Ascending aorta (tissue), 2 donors: ENCODE results near the gene ZNF205. TPM values are rescaled to one million over a fixed set of nuclear protein-coding genes. Genes with fewer than 3 reads are reported as not detected.

Experiments
- DNase-seq, 2 donors: peaks; one replicate each; pipeline ENCODE4 v3.0.0-alpha.2; 2019; ENCODE audit warnings: low spot score in 2 of 2
- H3K27ac ChIP-seq, 2 donors: fragments of 200-600 bp; sonication (generic); one replicate each; pipeline ENCODE4 v1.5.1; 2016 to 2017; ENCODE audit warnings: mild to moderate bottlenecking in 1 of 2
- H3K27me3 ChIP-seq: fragments of 200-600 bp; sonication (generic); one replicate; pipeline ENCODE4 v1.5.1; 2017
- H3K36me3 ChIP-seq, 2 donors: fragments of 200-600 bp; sonication (generic); one replicate each; pipeline ENCODE4 v1.5.1; 2016
- H3K4me1 ChIP-seq, 2 donors: fragments of 200-600 bp; sonication (generic); one replicate each; pipeline ENCODE4 v1.5.1; 2016 to 2017; ENCODE audit warnings: mild to moderate bottlenecking in 1 of 2
- H3K4me3 ChIP-seq, 2 donors: fragments of 200-600 bp; sonication (generic); one replicate each; pipeline ENCODE4 v1.5.1; 2016 to 2017; ENCODE audit warnings: mild to moderate bottlenecking in 1 of 2
- H3K9me3 ChIP-seq, 2 donors: fragments of 200-600 bp; sonication (generic); one replicate each; pipeline ENCODE4 v1.5.1; 2016
- intact Hi-C: fragments of 100-400 bp; cut with DNase I; formaldehyde crosslinking; loops from one replicate; pipeline ENCODE4 v1.15.1; 2023
- total RNA-seq: library from RNA; depleted of rRNA; stranded (reverse); fragments of >200 nt; gene quantifications from one replicate; pipeline ENCODE4 v1.1.0, GENCODE V29; 2016
- TF ChIP-seq, protein P1 (sequence below), 3 experiments: fragments of 200-600 bp in 2 of 3; fragments of 450-650 bp in 1 of 3; sonication (generic) in 2 of 3; IDR thresholded peaks; one replicate each; pipeline ENCODE4 v1.5.1; 2016 to 2019; ENCODE audit warnings: antibody characterized with exemption in 3 of 3, mild to moderate bottlenecking in 1 of 3, moderate library complexity in 1 of 3

Gene ZNF205
- total RNA-seq, 1 donor from 2014 or later = 49.8 TPM

DNA sequence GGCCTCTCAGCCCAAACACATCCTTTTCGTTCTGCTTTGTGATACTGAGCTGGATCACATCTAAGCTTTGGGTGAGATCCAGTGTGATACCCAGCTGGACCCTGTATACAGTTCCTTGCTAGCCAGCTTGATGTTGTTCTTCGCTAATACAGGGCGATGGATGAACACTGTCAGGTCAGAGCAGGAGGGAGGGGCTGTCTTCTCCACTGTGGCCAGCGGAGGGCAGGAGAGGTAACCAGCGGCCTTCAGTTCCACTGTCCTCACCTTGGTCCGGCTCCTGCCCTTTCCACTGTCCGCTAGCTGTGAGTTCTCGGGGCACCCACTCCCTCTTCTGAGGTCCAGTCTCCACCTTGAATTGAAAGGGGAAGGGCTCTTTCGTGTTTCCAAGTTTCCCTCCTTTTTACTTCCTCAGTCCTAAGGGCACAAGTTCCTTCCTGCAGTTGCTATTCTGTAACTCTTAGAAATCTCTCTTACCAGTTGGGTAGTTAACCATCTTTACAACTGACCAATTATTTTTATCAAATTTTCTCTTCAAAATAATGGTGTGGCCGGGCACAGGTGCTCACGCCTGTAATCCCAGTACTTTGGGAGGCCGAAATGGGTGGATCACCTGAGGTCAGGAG, 19.5 kb downstream of the ZNF205 start:
- Histone ChIP-seq H3K36me3 (peaks cover 0 to 8% of the 10 kb centered on the region in 2 donors), H3K9me3 (no peaks in the 10 kb centered on the region), H3K4me1 (peaks cover 12 to 35% of the 10 kb centered on the region in 2 donors), H3K27me3 (no peaks in the 10 kb centered on the region), H3K27ac (no peak overlapping the region), H3K4me3 (no peak overlapping the region)
- intact Hi-C loops = no loop called here
- TF ChIP-seq, protein P1, sequence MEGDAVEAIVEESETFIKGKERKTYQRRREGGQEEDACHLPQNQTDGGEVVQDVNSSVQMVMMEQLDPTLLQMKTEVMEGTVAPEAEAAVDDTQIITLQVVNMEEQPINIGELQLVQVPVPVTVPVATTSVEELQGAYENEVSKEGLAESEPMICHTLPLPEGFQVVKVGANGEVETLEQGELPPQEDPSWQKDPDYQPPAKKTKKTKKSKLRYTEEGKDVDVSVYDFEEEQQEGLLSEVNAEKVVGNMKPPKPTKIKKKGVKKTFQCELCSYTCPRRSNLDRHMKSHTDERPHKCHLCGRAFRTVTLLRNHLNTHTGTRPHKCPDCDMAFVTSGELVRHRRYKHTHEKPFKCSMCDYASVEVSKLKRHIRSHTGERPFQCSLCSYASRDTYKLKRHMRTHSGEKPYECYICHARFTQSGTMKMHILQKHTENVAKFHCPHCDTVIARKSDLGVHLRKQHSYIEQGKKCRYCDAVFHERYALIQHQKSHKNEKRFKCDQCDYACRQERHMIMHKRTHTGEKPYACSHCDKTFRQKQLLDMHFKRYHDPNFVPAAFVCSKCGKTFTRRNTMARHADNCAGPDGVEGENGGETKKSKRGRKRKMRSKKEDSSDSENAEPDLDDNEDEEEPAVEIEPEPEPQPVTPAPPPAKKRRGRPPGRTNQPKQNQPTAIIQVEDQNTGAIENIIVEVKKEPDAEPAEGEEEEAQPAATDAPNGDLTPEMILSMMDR (IDR thresholded peaks at IDR 0.05) = peak in 2 of 3 experiments; percentile 20 to 27
- no peak for DNase-seq

DNA sequence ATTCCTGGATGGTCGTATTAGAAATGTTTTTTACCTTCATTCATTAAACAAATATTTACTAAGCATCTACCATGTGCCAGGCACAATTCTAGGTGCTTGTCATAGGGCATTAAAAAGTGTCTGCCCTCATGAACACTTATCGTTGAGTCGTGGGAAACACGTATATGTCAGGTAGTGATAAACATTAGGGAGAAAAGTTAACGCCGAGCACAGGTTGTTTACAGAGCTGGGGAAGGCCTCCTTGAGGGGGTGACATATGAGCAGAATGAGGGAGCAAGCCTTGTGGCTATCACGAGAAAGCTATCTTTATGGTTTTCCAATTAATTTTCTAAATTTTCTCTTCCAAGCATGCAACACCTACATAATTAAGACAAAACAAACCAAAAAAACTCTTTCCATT, 21.5 kb downstream of the ZNF205 start:
- peak overlapping the region; percentile 82 to 95 for H3K27ac ChIP-seq
- H3K9me3 ChIP-seq = no peaks in the 10 kb centered on the region
- no peaks in the 10 kb centered on the region for H3K27me3 ChIP-seq
- peaks cover 5 to 10% of the 10 kb centered on the region in 2 donors for H3K36me3 ChIP-seq
- H3K4me3 ChIP-seq = peak overlapping the region; percentile 68 to 81
- H3K4me1 ChIP-seq = peaks cover 8 to 28% of the 10 kb centered on the region in 2 donors
- TF ChIP-seq, protein P1 (IDR thresholded peaks at IDR 0.05) = no peak
- intact Hi-C loops = loop anchor here (1.0 to 2.0 kb wide), 4 partner anchors 10 to 75 kb away; no protein-coding TSS in a partner anchor
- DNase-seq = no peak

DNA sequence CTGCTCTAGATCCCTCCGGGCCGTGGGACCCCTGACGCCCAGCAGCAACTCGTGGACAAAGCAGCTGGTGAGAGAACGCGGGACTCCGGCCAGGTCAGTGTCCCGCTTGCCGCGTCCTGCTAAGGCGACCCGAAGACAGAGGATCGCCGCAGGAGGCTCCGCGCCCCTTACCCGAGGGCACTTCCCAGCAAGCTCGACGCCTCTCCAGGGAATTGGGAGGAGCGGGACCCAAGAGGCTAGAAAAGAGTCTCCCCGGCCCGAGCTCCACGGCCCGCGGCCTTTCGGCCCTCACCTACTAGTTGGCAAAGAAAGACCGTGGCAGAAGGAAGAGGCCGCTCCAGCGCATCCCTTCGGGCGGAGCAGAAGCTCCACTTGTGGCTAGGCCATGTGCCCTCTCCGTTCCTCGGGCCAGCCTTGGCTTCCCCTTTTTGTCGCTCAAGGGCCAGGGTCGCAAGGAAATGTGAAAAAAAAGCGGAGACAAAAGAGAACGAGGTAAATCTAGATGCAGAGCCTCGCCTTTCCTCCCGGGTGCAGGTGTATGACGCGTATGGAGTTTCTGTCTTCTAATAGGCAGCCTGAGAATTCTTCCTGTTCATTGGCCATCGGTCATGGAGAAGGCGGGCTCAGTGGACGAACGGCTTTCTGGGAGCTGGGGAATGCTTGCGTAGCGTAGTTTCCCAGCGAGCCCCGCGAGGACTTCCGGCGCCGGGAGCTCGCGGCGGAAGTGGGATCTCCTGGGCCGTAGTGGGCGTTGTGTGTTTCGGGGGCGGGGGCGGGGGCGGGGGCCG, 22.1 kb downstream of the ZNF205 start, which contains the start of gene ZNF213:
TSS of gene ZNF213 (plus strand) at position 692 of the 788 bp plus-strand sequence. CDS start 2,252 bp downstream, outside the sequence.
- Histone ChIP-seq H3K4me3 (peak within 1 kb of the TSS; percentile 68 to 81), H3K4me1 (peaks cover 5 to 23% of the 10 kb centered on the region in 2 donors), H3K36me3 (peaks cover 5 to 16% of the 10 kb centered on the region in 2 donors), H3K27me3 (no peaks in the 10 kb centered on the region), H3K27ac (peak within 1 kb of the TSS; percentile 85 to 95), H3K9me3 (no peaks in the 10 kb centered on the region)
- DNase-seq = peak; percentile 96 to 98
- intact Hi-C loops = loop anchor here (1.0 to 2.0 kb wide), 4 partner anchors 10 to 76 kb away; no protein-coding TSS in a partner anchor
- TF ChIP-seq, protein P1 (IDR thresholded peaks at IDR 0.05) = no peak

DNA sequence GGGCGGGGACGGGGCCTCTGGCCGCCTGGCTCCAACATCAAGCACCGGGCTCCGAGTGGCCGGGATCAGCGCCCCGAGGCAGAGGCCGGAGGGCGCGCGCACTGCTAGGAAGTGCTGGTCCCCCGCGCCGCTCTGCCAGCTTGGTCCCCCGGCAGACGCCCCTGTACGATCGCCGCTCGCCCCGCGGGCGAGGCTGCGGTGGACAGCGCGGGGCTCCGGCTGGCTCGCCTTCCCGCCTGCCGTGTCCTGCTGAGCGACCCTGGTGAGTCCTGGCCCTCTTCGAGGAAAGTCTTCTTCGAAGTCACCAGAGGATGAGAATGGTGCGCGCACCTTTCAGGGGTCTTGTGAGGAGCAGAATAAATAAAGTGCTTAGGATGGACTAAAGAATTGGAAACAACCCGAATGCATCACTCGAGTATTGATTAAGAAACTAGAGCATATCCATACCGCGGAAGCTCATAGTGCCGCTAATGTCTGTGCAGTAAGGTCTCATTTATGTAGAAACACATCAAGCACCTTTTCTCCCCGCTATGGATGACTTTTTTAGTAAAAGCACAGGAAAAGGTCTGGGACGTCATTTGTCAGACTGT, 22.8 kb downstream of the ZNF205 start:
- H3K27me3 ChIP-seq = no peaks in the 10 kb centered on the region
- TF ChIP-seq, protein P1 (IDR thresholded peaks at IDR 0.05) = no peak
- H3K36me3 ChIP-seq = peaks cover 5 to 16% of the 10 kb centered on the region in 2 donors
- H3K4me3 ChIP-seq = peak overlapping the region; percentile 68 to 81
- no peaks in the 10 kb centered on the region for H3K9me3 ChIP-seq
- intact Hi-C loops = loop anchor here (2.0 kb wide), 1 partner anchor 76 kb away; no protein-coding TSS in a partner anchor
- H3K27ac ChIP-seq = peak overlapping the region; percentile 85 to 95
- H3K4me1 ChIP-seq = peaks cover 5 to 20% of the 10 kb centered on the region in 2 donors
- DNase-seq = no peak

DNA sequence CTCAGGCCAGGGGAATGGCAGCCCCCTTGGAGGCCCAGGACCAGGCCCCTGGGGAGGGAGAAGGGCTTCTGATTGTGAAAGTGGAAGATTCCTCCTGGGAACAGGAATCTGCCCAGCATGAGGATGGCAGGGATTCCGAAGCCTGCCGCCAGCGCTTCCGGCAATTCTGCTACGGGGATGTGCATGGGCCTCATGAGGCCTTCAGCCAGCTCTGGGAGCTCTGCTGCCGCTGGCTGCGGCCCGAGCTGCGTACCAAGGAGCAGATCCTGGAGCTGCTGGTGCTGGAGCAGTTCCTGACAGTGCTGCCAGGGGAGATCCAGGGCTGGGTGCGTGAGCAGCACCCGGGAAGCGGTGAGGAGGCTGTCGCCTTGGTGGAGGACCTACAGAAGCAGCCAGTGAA, 24.9 kb downstream of the ZNF205 start:
- no peaks in the 10 kb centered on the region for H3K9me3 ChIP-seq
- H3K4me3 ChIP-seq = no peak overlapping the region
- intact Hi-C loops = no loop called here
- H3K36me3 ChIP-seq = peaks cover 20 to 26% of the 10 kb centered on the region in 2 donors
- DNase-seq = no peak
- H3K27ac ChIP-seq = no peak overlapping the region
- TF ChIP-seq, protein P1 (IDR thresholded peaks at IDR 0.05) = no peak
- H3K4me1 ChIP-seq = peaks cover 5 to 20% of the 10 kb centered on the region in 2 donors
- no peaks in the 10 kb centered on the region for H3K27me3 ChIP-seq
